Loucy (cell line): ENCODE data around the gene CACNA1C.
A peak's percentile ranks its signal among the peaks of the same experiment; 100 is the strongest.

ENCODE experiments used
- EZH2phosphoT487 ChIP-seq: fragments of 200-600 bp; IDR thresholded peaks from 2 replicates; pipeline ENCODE4 v1.6.1; 2018; ENCODE audit warnings: antibody characterized with exemption, mild to moderate bottlenecking, moderate library complexity, borderline replicate concordance
- TF ChIP-seq, protein P1 (sequence below): fragments of 200-600 bp; sonication (generic); conservative IDR thresholded peaks from 2 replicates; pipeline ENCODE4 v1.5.1; 2014; ENCODE audit warnings: mild to moderate bottlenecking, antibody characterized with exemption, low read length

DNA sequence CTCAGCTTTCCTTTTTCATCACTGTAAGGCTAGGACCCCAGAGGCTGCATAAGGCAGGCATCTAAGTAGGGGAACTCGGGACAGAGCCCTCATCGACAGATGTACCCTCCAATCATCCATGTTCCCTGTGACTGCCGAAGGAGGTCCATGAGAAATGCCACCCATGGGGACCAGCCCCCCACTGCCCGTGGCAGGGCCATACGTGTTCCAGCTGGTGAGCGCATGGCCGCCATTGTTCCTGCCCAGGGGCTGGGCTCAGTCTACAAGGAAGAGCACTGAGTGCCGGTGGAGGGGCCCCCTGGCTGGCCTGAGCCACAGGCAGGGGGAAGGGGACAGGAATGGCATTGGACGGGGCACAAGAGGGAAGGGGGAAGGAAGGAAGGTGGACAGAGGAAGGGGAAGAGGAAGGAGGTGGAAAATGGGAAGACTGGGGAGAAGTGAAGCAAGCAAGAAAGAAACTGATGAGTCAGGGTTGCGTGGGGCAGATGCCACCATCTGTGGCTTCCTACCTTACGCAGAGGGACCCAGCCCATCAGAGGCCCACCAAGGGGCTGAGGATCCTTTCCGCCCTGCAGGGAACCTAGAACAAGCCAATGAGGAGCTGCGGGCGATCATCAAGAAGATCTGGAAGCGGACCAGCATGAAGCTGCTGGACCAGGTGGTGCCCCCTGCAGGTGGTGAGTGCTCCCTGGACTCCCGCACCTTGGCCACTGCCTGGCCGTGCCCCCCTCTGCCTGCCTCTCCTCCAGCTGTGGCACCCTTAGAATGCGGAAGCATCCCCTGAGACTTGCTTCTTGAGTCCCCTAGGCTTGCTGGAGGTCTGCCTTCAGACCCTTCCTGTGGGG, 621.4 kb downstream of the CACNA1C start:
- TF ChIP-seq, protein P1, sequence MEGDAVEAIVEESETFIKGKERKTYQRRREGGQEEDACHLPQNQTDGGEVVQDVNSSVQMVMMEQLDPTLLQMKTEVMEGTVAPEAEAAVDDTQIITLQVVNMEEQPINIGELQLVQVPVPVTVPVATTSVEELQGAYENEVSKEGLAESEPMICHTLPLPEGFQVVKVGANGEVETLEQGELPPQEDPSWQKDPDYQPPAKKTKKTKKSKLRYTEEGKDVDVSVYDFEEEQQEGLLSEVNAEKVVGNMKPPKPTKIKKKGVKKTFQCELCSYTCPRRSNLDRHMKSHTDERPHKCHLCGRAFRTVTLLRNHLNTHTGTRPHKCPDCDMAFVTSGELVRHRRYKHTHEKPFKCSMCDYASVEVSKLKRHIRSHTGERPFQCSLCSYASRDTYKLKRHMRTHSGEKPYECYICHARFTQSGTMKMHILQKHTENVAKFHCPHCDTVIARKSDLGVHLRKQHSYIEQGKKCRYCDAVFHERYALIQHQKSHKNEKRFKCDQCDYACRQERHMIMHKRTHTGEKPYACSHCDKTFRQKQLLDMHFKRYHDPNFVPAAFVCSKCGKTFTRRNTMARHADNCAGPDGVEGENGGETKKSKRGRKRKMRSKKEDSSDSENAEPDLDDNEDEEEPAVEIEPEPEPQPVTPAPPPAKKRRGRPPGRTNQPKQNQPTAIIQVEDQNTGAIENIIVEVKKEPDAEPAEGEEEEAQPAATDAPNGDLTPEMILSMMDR = peak; percentile 57
- no peak for TF ChIP-seq EZH2phosphoT487
